ENCODE measurements around the gene MPV17L2.

MPV17L2 gene

DNA sequence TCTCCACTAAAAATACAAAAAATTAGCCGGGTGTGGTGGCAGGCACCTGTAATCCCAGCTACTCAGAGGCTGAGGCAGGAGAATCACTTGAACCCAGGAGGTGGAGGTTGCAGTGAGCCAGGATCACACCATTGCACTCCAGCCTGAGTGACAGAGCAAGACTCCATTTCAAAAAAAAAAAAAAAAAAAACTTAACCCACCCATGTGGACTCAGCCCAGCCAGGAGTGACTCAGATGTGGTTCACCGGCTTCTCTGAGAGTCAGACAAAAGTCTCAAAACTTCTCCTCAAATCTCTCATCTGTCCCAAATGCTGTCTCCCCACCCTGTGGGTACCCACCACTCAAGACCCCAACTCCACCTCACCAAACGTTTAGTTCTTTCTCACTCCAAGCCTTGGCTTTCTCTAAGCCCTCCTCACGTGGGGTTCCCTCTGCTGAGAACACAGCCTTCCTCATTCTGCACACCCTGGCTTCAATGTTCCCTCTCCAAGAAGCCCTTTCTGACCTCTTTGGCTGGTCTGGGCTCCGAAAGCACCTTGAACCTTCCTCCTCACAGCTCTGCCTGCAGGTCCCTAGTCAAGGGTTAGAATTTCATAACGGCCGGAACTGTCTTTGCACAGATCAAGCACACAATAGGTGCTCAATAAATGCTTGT, 21.9 kb downstream of the MPV17L2 start:
- no peak overlapping the region for H3K4me3 ChIP-seq (replicated peaks; ENCODE audit: low read depth, low read length)
- no peak for DNase-seq (ENCODE audit: low read depth)
- TF ChIP-seq, protein P1, sequence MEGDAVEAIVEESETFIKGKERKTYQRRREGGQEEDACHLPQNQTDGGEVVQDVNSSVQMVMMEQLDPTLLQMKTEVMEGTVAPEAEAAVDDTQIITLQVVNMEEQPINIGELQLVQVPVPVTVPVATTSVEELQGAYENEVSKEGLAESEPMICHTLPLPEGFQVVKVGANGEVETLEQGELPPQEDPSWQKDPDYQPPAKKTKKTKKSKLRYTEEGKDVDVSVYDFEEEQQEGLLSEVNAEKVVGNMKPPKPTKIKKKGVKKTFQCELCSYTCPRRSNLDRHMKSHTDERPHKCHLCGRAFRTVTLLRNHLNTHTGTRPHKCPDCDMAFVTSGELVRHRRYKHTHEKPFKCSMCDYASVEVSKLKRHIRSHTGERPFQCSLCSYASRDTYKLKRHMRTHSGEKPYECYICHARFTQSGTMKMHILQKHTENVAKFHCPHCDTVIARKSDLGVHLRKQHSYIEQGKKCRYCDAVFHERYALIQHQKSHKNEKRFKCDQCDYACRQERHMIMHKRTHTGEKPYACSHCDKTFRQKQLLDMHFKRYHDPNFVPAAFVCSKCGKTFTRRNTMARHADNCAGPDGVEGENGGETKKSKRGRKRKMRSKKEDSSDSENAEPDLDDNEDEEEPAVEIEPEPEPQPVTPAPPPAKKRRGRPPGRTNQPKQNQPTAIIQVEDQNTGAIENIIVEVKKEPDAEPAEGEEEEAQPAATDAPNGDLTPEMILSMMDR (IDR thresholded peaks at IDR 0.05; ENCODE audit: low read length, missing control alignments): no peak

DNA sequence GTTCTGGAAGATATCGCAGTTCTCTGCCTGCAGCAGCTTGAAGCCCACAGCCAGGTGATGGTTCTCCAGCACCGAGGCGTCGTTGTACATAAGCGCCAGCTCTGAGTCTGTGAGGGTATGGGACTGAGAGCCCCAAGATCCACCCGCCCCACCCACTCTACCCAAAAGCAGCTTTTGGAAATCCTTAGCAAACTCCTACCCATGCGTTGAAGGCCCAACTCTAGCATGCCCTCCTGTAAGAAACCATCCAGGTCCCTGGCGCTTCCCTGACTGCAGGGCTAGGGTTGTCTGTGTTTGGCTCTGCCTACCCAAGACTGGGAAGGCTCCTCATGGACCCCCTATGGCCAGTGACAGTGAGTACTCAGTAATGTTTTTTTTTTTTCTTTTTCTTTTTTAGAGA, 23.8 kb downstream of the MPV17L2 start:
- DNase-seq (ENCODE audit: low read depth): no peak
- H3K4me3 ChIP-seq (replicated peaks; ENCODE audit: low read depth, low read length): no peak overlapping the region
- TF ChIP-seq, protein P1 (IDR thresholded peaks at IDR 0.05; ENCODE audit: low read length, missing control alignments): no peak

DNA sequence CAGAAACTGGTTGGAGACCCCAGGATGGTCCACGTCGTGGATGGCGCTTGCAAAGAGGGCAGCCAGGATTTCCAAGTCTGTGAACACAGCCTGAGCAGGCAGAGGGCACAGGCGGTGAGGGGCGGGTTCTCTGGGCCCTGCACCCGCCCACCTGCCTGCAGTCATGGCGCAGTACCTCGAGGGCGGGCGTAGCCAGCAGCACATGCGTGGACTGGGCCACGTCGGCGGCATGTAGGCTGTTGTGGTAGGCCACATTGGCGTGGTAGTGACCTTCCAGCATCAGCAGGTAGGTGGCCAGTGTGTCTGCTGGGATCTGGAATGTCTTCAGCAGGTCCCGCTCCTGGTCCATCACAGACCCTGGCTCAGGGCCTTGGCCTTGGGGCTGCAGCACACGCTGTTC, 25.1 kb downstream of the MPV17L2 start:
- TF ChIP-seq, protein P1 (IDR thresholded peaks at IDR 0.05; ENCODE audit: low read length, missing control alignments): no peak
- no peak overlapping the region for H3K4me3 ChIP-seq (replicated peaks; ENCODE audit: low read depth, low read length)
- DNase-seq (ENCODE audit: low read depth): no peak

DNA sequence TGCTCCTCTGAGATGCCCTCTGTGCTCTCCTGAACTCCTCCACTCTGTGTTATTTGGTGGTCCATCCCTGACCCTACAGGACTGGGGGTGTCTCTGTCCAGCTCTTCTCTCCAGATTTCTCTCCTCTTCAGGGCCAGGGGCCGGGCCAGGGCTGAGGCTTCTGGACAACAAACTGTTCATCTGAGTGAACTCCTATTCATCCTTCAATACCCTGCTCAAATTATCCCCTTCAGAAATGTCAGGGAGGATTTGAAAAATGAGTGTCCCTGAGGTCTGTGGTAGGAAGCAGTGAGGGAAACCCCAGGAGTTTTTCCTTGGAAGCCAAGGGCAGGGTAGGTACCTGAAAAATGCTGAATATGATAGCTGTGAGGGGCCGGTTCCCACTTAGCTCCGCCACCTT, 25.6 kb downstream of the MPV17L2 start:
- DNase-seq (ENCODE audit: low read depth): no peak
- TF ChIP-seq, protein P1 (IDR thresholded peaks at IDR 0.05; ENCODE audit: low read length, missing control alignments): no peak
- no peak overlapping the region for H3K4me3 ChIP-seq (replicated peaks; ENCODE audit: low read depth, low read length)

DNA sequence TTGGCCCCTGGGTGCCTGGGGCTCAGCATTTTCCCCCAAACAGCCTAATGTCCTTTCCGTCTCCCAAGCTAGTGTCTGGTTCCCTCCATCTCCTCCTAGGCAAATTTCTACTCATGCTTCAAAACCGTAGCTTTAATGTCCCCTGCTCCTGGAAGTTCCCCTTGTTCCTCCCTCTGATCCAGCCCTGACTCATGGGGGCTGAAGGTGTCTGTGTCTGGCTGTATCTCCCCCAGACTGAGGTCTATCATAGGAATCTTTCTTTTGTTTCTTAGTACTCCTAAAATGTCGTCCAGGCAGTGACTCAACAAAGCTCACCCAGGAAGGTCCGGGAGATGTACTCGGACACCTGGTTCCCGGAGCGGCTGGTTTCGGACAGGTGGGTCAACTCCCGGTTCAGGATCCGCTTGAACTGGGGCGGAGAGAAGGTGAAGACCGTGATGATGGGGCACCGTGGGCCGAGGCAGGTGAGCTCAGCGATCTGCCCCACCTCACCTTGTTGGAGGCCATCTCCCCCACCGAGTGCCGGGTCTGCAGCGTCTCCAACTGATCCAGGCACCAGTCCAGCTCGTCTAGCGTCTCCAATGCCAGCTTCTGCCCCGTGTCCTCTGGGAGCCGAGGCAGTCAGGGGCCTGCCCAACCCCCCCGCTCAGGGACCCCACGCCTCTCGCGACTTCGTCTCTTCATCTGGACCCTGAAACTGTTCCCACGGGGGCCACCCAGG, 27.1 kb downstream of the MPV17L2 start:
- DNase-seq (ENCODE audit: low read depth): no peak
- TF ChIP-seq, protein P1 (IDR thresholded peaks at IDR 0.05; ENCODE audit: low read length, missing control alignments): no peak
- no peak overlapping the region for H3K4me3 ChIP-seq (replicated peaks; ENCODE audit: low read depth, low read length)

DNA sequence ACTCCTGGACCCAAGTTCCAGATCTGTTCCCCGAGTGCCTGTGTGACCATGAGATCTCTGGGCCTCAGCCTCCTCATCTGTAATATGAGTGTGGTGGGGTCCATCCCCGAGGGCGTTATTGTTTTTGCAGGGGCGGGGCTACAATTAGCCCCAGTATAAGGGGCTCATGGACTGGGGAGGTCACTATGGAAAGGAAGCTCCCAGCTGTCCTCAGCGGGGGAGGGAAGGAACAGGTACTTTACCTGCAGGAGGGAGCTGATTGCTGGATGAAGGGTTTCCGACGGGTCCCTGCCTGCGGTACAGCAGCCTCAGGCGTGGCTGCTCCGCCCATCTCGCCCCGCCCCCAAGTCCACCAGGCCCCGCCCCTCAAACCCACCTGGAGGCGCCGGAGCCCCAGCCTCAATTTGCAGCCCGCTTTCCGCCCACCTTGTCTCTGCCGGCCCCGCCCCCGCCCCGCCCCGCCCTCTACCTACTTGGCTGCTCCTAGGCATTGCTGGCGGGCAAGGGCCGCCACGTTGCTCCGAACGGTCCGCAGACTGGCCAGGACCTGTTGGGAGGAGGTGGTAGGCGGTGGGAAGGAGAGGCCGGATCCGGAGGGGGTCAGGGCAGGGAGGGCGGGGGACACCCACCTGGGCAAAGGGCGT, 27.7 kb downstream of the MPV17L2 start:
- no peak for DNase-seq (ENCODE audit: low read depth)
- TF ChIP-seq, protein P1 (IDR thresholded peaks at IDR 0.05; ENCODE audit: low read length, missing control alignments): no peak
- no peak overlapping the region for H3K4me3 ChIP-seq (replicated peaks; ENCODE audit: low read depth, low read length)
